IPS-20b (cell line): Measurements from ENCODE around the gene KCNK16.

Experiments used
- H3K27ac ChIP-seq: one replicate; pipeline ENCODE4 v1.5.1; 2013; ENCODE audit warnings: low read length
- H3K27me3 ChIP-seq: 2 replicates; pipeline ENCODE4 v1.6.1; 2013; ENCODE audit warnings: mild to moderate bottlenecking, low read length, inconsistent platforms; ENCODE audit not compliant: insufficient read depth
- H3K36me3 ChIP-seq: 2 replicates; pipeline ENCODE4 v1.6.1; 2013; ENCODE audit warnings: low read depth, mild to moderate bottlenecking, inconsistent platforms, low read length, moderate library complexity; ENCODE audit not compliant: insufficient read depth
- H3K4me1 ChIP-seq: 2 replicates; pipeline ENCODE4 v1.6.1; 2013; ENCODE audit warnings: mild to moderate bottlenecking, control low read depth, inconsistent platforms, low read length, moderate library complexity; ENCODE audit not compliant: insufficient read depth
- H3K4me3 ChIP-seq: 2 replicates; pipeline ENCODE4 v1.5.1; 2013; ENCODE audit warnings: mild to moderate bottlenecking, low read length, inconsistent platforms
- H3K9ac ChIP-seq: 2 replicates; pipeline ENCODE4 v1.6.1; 2013; ENCODE audit warnings: low read depth, mild to moderate bottlenecking, inconsistent platforms, low read length, moderate library complexity
- H3K9me3 ChIP-seq: 2 replicates; pipeline ENCODE4 v1.6.1; 2013; ENCODE audit warnings: mild to moderate bottlenecking, low read depth, low read length, inconsistent platforms; ENCODE audit not compliant: insufficient read depth

Gene KCNK16

DNA sequence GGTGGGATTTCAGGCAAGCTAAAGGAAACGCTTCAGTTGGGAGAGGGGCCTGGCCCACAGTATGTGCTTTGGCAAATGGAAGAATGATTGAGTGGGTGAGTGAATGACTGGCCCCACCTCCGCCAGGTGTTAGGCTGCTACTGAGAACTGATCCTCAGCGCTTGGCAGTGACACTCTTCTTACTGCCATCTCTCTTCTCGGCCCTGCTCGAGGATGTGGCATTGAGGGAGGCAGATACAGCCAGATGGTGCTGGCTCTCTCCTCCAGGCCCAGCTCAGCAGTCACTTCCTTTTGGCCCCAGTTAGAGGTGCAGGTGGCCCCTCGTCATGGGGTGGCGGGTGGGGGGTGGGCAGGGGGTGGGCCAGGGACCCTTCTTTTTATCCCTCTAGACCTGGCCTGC, 54.3 kb downstream of the KCNK16 start:
- Histone ChIP-seq H3K36me3 (no peaks in the 10 kb centered on the region), H3K4me3 (no peak overlapping the region), H3K9ac (no peak overlapping the region), H3K27me3 (no peaks in the 10 kb centered on the region), H3K4me1 (peaks cover 14% of the 10 kb centered on the region), H3K9me3 (no peaks in the 10 kb centered on the region), H3K27ac (no peak overlapping the region)

DNA sequence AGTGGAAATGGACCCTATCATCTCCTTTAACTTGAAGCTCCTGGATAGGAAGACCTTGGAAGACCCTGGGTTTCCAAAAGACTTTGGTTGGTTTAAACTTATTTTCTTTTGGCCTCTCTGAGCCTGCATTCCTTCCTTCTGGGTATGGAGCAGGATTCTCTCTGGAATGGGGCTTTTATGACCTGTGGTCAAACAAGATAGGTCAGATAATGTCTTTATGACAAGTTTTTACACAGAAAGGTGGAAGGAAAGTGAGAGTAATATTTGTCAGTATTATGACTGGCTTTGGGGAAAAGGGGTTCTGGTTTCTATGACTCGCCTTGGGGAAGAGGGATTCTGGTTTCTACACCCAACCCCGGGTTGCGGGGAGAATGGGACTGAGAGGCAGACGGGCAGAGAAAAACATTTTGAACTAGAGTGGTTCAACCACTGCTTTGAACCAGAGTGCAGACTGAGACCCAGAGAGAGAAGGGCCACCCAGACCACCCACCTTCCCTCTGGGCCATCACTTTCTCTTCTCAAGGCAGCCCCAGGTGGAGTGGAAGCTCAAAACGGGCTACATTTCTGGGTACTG, 55.6 kb downstream of the KCNK16 start:
- Histone ChIP-seq H3K9me3 (no peaks in the 10 kb centered on the region), H3K27ac (no peak overlapping the region), H3K27me3 (no peaks in the 10 kb centered on the region), H3K4me3 (no peak overlapping the region), H3K4me1 (peaks cover 12% of the 10 kb centered on the region; the same call in 1 of the 2 replicates), H3K9ac (no peak overlapping the region), H3K36me3 (no peaks in the 10 kb centered on the region)

DNA sequence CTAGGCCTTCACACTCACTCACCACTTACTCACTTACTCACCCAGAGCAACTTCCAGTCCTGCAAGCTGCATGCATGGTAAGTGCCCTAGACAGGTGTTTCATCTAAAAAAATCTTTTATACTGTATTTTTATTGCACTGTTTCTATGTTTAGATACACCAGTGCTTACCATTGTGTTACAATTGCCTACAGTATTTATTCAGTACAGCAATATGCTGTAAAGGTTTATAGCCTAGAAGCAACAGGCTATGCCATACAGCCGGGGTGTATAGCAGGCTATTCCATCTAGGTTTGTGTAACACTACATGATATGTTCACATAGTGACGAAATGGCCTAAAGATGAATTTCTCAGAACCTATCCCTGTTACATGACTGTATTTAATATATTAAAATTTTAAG, 56.1 kb downstream of the KCNK16 start:
- Histone ChIP-seq H3K9ac (no peak overlapping the region), H3K4me3 (no peak overlapping the region), H3K9me3 (no peaks in the 10 kb centered on the region), H3K4me1 (peaks cover 16% of the 10 kb centered on the region; the same call in 1 of the 2 replicates), H3K27ac (no peak overlapping the region), H3K27me3 (no peaks in the 10 kb centered on the region), H3K36me3 (no peaks in the 10 kb centered on the region)
